SHP77 (cell line): ENCODE data around the gene EIF4E1B.

Source experiments
- DNase-seq, 2 experiments: peaks; one replicate each; lab custom pipeline; 2025; lab: John Stamatoyannopoulos, UW

Gene EIF4E1B

DNA sequence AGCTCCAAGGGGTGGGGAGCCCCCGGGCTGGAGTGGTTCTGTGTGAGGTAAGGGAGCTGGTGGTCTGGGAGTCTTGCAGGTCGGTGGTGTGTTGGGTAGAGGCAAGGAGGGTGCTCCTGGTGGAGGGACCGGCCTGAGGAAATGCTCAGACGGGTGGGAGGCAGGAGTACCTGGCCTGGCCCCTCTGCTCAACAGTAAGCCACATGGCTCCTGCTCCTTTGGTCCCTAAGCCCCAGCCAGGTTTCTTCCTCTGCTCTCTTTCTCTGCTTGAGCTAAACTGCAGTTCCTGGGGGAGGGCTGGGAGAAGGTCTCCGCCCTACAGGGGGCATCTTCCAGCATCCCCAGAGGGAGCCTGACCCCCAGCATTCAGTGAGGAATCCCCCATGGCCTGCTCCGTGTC, 34.0 kb downstream of the EIF4E1B start:
- DNase-seq, result no peak

DNA sequence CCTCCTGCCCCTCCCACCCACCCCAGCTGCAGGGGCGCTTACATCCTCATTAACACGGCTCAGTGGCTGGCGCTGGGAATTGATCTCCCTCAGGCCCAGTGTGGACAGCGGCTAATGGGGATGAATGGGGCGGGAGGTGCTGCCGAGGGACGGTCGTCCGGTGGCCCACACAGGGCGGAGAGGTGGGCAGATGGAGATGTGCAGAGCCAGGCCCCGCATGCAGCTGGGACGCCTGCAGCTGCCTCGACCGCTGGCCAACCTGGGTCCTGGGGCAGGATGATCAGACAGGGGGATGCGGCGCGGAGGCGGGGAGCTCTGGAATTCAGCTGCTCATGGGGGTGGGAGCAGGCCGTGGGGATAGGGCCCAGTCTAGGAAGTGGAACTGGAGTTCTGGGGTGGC, 34.4 kb downstream of the EIF4E1B start:
- no peak for DNase-seq

DNA sequence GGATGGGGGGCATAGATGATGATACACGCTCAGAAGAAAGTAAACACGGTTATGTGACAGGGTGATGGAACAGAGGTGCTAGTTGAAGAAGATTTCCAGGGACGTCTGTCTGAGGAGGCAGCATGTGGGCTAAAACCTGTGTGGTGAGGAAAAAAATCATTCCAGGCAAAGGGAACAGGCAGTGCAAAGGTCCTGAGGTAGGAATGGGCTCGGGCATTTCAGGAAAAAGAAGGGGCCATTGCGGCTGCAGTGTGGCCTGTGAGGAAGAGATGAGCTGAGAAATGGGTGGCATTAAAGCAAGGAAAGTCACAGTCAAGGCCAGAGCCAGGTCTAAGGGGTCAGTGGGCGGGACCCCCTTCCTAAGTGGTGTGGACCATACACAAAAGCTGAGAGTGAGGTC, 35.0 kb downstream of the EIF4E1B start:
- DNase-seq, result no peak

DNA sequence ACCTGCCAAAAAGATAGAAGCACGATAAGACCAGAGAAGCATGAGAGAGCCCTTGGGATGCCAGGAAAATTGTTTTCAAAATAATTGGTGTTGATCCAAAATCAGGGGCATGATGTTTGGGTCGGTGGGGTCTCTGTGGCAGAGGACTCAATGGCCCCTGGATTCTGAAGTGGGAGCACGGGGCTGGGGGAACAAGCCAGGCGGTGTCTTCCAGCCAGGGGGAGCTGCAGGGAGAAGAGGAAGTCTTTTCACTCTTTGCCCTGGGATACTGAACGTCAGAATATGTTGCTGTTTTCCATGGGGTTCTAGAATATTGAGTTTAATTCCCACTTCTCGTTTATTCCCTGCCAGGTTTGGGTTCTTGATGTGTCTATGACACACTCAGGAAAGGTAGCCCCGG, 37.2 kb downstream of the EIF4E1B start:
- DNase-seq, result no peak

DNA sequence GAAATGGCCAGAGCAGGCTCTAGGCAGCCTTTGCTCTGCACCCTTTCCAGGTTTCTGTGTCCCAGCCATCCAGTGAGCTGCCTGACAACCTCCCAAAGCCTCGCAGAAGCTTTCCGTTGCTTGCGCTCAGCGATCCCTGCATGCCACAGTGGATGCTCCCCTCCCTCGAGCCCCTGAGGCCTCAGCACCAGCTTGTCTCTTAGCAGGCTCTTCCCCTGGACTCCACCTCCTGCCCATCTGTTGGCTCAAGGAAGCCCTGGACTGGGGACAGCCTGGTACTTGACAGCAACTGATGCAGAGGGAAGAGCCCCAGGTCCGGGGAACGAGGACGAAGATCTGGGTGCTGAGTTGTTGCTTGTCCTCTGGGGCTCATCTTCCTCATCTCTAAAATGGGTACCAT, 40.0 kb downstream of the EIF4E1B start:
- no peak for DNase-seq

DNA sequence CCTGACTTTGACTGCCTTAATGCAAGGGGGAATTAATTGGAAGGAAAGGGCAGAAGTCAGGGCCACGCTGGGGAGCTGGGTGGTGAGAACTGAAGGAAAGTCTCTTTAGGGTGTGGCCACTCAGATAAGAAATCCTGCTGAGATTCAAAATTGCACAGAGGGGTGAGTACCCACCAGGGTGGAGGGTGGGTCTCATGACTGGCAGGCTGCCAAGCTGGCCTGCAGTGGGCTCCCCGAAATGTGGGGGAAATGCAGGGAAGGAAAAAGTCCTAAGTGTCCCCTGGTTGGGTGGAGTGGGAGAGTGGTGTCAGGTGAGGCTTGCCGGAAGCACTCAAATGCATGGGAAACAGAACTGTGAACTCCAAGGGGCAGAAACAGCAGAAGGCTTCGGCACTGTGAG, 40.9 kb downstream of the EIF4E1B start:
- no peak for DNase-seq

DNA sequence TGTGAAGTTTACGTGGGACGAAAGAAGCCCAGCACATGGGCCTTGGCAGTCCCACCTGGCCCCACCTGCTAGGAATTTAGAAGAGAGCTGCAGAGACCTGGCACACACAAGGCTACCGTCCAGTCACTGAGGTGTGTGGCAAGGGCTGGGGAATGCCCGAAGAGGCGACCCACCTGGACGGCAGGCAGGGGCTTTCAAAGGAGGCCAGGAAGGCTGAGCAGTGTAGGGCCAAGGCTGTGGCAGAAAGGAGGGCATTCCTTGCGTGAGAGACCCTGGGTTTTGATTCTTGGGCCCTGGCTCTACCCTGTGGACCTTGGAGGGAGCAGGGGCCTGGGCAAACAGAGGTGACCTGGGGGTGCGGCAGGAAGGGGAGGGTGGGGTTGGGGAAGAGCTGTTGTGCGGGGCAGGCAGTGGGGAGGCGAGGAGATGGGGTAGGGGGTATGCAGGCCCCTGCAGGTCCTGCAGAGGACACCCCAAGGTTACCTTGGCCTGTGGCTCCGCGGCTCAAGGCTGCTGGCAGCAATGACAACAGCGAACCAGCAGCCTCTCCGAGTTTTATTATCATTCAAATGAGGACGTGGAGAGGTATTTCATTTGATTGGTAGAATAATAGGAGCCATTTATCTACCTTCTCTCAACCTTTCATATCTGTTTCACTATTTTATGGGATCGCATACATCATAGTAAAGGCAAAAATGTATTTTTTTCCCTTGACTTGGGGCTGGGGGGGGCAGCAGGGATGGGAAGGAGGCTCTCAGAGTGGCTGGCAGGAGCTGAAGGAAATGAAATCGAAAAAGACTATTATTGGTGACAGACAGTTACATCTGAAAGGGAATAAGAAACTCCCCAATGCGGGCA, 41.6 kb downstream of the EIF4E1B start:
- DNase-seq, result no peak

DNA sequence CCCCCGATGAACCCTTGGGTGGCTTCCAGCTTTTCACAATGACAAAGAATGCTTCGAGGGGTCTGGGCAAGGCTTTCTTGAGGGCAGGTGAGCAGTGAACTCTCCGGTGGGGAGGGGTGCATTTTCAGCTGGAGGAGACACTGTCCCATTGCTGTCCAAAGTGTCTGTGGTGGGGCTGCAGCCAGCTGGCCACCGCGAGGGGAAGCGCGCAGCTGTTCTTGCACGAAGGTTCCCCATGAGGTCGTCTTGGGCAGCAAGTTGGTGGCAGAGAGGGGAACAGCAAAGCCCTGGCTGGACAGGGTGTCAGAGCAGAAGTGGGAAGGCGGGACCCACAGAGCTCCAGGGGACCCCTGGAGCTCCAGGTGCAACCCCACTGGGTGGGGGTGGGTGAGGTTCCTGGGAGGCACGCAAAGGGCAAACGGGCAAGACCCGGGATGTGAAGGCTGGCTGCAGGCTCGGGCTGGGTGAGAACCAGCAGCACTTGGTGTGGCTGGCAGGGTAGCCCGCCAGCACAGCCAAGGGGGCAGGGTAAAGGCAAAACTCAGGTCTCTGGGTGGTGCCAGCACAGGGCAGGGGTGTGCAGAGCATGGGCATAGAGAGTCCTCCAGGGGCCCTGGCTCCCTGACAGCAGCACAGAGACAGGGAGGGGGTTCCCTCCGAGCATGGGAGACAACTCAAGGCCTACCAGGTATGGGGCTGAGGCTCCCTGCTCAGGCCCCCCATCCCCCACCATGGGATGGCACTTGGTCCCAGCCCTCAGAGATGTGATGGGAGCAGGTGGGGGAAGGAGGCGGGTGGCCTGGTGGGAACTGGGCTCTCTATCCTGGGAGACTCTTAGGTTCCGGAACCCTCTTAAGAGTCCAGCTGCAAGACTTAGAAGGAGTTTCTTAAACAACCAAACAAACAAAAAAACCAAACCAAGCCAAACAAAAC, 43.4 kb downstream of the EIF4E1B start:
- DNase-seq, result no peak

DNA sequence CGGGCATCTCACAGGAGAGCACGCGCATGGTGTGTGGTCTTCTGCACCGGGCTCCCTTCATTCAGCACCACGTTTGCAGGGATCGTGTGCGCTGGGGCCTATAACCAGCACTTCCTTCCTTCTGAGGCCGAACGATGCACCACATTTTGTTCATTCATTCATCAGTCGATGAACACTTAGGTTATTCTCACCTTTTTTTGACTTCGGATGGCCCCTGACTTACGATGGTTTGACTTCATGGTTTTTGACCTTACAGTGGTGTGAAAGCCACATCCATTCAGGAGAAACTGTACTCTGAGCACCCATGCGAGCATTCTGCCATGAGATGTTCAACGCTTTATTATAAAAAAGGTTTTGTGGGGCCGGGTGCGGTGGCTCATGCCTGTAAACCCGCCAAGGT, 44.3 kb downstream of the EIF4E1B start:
- no peak for DNase-seq

DNA sequence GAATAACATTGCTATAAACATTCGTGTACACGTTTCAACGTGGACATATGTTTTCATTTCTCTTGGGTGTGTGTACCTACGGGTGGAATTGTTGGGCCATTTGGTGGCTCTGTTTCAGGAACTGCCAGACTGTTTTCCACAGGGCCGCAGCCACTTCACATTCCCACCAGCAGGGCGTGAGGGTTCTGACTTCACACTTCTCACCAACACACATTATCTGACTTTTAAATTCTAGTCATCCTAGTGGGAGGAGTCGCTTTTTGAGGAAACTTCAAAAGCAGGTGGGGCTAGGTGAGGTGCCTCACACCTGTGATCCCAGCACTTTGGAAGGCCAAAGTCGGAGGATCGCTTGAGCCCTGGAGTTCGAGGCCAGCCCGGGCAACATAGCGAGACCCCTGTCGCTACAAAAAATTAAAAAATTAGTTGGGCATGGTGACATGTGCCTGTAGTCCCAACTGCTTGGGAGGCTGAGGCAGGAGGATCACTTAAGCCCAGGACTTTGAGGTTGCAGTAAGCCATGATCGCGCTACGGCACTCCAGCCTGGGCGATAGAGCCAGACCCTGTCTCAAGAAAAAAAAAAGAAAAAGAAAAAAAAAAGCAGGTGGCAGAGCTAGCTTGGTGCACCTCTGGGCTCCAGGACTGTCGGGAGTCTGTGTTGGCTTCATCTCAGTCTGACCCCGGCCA, 45.3 kb downstream of the EIF4E1B start:
- DNase-seq, result no peak

DNA sequence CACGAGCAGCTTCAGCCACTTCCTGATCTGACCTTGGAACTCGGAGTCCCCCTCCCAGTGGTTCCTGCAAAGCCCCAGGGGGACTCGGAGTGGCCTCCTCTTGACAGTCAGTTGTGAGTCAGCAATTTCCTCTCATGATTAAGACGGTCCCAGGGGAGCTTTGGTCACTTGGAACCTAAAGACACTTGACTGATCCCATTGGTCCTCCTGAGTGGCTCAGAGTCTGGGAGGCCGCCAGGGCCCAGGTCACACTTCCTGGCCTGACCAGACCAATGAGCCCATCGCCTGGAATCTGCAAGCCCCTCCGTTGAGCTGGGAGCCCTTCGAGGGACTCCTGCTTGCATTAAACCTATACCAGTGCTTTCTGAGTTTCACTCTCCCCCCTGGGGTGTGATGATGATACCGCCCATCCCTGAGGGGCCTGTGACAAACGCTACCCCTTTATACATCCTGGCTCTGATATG, 45.9 kb downstream of the EIF4E1B start:
- DNase-seq, result no peak

DNA sequence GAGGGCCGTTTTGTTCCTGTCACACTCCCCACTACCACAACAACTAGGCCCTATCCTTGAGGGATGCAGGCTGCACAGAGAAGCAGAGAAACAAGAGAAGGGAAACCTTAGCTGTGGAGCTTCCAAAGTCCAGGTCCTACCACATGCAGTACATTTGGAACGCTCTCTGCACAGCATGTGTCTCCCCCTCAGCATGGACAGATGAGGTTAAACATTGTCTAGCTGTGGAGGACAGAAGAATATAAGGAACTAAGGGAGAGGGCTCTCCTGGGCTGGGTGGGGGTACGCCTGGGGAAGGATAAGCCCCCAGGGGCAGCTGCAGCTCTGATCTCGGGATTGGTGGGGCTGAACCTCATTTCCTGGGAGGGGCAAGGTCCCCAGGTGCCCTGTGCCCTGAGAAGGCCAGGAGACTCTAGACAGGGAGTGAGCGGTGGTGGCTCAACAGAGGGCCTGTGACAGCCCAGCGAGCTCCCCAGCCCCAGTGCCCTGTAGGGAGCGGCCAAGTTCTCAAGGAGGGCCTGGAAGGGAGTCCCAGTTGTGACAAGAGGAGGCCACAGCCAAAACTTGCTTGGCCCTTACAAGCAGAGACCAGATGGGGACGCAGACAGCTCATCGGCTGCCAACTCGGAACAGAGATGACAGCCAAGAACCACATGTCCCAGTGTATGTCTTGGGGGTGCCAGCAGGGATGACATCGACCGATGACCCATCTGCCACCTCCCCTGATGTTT, 46.9 kb downstream of the EIF4E1B start:
- no peak for DNase-seq

DNA sequence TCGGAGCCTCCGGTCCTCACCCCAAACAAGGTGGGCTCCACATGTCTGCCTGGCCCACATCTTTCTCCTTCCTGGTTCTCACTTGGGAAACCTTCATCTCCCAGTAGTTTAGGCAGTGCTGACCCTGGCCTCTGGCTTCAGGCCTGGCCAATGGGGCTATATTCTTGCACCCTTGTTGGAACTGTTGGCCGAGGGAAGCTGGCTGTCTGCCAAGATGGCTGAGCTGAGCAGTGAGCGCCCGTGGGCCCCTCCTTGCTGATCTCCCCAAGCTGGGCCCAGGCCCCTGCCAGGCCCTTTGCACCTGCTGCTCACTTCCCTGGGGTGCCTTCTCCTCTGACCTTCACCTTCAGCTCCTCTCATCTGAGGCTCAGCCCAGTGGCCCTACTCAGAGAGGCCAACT, 48.1 kb downstream of the EIF4E1B start:
- no peak for DNase-seq

DNA sequence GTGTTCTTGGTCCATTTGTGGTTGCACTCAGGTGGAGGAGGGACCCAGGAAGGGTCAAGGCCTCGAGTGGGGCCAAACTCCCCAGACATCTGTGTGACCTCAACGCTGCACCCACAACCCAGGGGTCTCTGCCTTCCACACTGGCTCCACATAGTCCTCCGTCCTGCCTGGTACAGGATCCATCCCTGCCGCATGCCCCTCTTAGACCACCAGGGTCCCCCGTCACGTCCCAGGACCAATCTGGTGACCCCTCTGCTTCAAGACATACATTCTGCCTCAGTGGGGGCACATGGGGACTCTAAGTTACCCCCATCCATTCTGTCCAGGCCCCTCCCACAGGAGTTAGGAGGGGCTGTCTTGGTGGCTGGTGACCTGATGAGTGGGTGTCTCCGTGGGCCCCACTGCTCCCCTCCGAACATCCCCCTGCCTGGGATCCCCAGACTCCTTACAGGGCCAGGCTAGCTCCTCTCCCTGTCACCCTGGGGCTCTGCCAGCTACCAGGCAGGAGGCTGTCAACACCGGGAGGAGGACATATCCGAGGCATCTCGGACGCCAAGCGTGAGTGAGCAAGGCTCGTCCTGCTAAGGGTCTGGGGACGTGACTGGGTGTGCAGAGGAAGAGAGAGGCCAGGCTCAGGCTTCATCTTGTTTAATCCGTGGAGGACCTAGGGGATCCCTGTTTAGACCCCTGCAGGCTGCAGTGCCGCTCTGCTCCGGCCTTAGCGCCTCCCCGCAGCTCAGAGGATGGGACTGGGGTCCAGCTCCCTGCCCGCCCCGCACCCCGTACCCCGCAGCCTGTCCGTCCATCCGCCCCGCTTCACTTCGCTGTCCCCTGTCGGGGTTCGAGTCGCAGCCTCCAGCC, 49.1 kb downstream of the EIF4E1B start:
- no peak for DNase-seq

DNA sequence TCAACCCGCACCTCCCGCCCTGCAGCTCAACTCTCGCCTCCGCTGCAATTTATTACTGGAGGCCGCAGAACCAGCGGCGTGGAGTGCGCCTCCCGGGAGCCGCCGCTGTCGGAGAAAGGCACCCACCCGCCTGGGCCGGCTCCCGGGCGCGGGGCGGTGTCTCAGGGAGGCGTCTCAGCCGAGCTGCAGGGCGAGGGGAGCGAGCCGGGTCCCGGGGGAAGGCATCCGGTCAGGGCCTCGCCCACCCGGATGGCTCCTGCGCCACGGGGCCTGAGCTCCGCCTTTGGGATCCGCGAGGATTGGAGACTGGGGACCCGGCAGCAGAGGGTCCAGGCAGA, 49.7 kb downstream of the EIF4E1B start:
- no peak for DNase-seq

DNA sequence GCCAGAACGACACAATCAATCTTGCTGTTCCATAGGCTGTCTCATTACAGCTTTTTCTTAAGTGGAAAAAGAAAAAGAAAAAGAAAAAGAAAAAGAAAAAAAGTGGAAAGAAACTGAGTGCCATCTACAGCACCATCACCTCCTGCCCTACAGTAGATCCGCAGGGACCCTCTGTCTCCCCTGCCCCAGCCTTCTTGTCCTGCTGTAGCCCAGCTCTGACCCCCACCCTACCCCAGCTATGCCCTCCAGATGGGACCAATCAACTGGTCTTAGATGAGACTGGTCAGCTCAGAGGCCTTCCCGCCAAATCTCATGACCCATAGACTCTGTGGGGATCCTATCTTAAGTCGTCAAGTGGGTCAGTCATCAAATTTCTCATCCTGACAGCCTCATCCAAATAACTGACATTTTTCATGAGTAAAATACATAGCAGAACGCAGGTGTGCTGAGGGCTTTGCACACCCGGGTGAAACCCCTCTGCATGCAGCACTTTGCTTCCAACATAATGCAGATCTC, 51.6 kb downstream of the EIF4E1B start:
- DNase-seq, result no peak

DNA sequence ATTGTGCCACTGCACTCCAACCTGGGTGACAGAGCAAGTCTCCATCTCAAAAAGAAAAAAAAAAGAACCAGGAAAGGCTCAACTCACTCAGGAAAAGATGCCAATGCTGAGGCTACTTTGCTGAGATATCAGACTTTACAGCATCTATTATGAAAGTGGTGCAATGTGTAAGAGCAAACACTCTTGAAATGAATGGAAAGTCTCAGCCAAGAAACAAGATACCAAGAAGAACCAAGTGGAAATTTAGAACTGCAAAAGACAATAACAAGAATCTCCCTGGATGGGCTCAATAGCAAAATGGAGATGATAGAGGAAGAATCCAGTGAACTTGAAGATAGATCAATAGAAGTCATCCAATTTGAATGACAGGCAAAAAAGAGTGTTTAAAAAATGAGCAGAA, 54.5 kb downstream of the EIF4E1B start:
- no peak for DNase-seq

DNA sequence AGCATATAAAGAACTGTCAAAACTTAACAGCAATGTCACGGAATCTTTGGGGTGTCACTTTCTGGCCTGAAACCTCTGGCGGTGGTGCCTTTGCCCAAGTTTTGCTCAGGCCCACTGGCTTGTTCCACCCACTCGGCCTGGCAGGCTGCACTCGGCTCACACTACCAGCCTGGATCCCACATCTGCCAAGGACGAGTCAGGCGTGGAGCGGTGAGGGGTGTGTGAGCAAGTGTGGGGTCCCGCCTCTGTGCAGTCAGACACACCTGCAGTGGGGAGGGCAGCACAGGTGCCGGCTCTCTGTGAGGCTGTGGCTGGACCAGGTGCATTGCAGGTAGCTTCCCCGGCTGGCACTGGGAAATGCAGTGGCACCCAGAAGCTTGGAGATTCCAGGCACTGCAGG, 56.8 kb downstream of the EIF4E1B start:
- no peak for DNase-seq

DNA sequence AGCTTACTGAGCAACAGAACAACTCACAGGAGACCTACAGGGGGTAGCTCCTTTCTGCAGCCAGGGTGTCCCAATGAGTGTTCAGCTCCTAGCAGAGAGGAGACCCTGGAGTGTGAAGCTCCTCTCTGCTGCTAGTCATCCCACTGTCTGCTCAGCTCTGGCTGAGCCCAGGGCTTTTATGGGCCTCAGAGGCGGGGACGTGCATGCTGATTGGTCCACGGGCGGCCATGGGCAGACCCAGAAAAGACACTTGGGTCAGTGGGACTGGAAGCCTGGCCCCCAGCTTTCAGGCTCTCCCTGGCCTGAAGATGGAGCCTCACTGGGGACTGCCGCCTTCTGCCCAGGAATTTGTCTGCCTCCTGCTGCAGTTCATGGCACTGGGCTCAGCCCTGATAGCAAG, 57.4 kb downstream of the EIF4E1B start:
- DNase-seq, result no peak

DNA sequence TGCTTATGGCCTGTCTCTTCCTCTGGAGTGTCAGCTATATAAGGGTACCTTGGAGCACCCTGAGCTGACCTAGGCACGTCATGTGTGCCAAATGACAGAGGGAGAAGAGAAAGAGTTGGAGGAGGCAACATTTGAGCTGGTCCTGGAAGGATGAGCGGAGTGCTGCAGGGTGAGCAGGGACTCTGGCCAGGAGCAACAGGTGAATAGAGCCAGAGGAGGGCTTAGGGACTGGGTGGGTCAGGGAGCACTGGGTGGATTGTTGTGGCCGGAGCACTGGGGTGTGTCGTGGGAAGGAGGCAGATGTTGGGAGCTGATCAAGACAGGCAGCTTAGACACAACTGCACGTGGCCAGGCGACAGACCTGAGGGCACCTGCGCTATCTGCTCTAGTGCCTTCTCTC, 60.4 kb downstream of the EIF4E1B start:
- no peak for DNase-seq

DNA sequence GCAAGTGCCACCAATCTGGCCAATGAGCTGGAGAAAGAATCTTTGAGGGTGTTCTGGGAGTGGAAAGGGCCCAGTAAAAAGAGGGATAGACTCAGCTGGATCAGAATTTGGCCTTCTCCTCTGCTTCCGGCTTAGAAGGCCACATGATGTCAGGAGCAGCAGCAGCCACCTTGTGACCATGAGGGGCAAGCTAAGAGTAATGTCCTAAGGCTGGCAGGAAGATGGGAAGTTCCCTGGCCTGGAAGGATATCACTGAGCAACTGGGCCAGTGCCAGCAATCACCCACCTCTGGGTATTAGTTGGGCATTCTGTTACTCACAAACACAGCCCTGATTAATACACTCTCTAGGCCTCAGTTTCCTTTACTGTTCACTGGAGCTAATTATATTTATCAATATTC, 61.0 kb downstream of the EIF4E1B start:
- no peak for DNase-seq
